Endometrial microvascular endothelial cells (primary cell): ENCODE measurements around the gene NTF3. TPM values are rescaled to one million over a fixed set of nuclear protein-coding genes. Genes with fewer than 3 reads are reported as not detected.

Experiments used
- in situ Hi-C: cut with HindIII; loops from 2 replicates; pipeline ENCODE4 v1.10.0; 2017; ENCODE audit warnings: low sequenced_read_pairs, low pct_unique_long_range_greater_than_20kb; ENCODE audit errors: inconsistent ontology term
- total RNA-seq: library from RNA; depleted of rRNA; stranded (reverse); fragments of >200 nt; gene quantifications from one replicate; pipeline ENCODE4 v1.2.3, GENCODE V29; 2015; ENCODE audit errors: inconsistent ontology term

Gene NTF3
- total RNA-seq, 1 donor from 2014 or later = not detected

DNA sequence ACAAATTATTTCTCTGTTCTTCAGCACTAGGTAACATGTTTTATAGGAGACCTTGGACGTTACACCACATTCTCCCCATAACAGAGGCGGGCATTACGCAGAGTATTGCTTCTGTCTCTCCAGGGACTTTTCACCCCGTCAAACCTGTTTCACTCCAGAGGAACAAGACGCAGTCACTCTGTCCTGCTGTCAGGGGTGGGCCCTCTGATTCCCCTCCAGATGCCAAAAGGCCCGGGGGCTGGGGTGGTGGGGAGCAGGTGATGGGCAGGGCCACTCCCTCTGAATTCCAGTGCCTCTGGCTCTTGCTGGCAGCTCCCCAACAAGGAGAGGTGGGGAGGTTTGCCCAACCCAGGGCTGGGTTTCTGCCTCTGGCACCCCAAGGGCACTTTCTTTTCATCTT is 71.9 kb downstream of the NTF3 start:
- in situ Hi-C loops = no loop called here

DNA sequence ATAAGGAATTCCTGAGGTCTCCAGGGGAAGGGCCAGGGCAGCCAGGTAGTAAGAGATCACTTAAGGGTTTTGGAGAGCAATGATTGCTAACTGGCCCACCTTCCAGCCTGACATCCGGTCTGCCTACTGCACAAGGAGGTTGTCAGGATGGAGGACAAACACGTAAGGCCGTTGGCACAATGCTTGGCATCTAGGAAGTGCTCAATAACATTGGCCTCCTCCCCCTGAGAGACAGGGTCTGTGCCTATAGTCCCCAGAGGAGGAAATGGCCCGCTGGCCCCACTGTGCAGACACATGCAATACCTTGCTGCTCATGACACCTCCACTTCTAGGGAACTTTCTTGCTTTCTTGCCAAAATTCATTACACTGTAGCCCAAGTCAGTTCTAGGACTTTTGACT is 73.2 kb downstream of the NTF3 start:
- in situ Hi-C loops = no loop called here

DNA sequence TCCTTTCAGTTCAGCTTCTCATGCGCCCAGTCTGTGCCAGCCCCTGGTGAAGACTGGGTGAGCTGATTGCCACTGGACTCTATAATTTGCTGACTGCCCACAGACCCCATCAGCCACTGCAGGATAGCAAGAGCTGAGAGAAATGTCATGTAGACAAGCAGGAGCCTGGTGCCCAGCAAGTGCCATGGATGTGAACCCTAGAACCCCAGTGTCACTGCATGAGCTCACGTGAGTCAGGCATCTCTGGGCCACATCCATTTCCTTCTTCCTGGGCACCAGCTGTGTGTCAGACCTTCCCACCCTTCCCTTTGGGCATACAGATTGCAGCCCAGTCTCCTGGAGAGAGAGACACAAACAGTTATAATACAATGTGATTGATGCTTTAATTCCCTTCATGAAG is 73.8 kb downstream of the NTF3 start:
- in situ Hi-C loops = no loop called here

DNA sequence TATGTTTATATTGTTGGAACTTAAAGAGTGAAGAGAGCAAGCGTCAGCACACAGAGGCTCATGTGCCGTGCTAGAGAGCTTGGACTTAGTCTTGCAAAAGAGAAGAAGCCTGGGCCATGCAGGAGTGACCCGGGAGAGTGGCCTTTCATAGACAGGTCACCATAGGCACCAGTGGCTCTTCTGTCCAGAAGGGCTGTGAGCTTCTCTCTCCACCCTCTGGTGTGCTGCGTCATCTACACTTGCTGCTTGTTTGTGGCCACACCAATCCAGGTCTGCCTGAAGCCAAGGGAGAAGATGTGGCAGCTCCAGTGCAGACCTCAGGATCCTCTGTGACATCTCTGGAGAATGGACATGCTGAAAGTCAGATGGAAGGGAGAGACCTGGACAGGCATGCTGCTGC is 74.4 kb downstream of the NTF3 start:
- in situ Hi-C loops = no loop called here

DNA sequence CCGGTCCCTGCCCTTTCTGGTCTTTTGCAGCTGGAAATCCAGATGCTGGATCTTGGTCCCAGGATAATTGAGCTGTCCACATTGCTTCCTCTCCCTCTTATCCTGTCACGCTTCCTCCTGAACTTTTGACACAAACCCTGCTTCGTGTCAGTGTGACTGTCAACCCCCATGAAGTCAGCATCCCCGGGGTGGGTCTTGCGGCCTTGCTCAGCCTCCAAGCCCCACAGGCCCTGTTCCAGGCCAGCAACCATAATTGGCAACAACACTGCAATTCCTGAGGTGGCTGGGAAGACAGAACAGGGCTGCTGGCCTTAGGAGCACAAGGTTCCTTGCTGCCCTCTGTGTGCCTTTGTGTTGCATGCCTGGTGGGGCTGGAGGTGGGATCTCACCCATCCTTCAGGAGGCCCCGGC is 74.9 kb downstream of the NTF3 start:
- in situ Hi-C loops = no loop called here

DNA sequence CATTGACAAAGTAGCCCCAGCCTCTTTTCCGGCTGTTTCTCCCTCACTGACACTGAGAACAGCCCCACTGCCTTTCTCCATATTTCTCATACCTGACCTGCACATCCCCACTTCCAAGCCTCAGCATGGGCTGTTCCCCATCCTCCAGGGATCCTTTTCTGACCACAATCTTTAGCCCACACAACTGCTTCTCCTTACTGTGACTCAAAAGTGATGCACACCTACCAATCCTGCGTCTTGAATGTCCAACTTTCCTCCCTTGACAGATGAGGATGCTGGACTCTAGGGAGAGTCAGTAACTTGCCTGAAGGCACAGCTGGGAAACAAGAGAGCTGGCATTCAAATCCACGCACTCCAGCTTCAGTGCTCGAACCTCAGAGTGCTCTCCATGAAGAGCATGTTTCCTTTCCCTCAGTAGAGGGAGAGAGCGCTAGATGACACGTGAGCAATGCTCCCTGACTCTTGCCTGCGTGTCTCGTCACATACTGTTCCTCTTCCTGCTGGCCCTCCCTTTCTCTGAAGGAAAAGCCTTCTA is 75.6 kb downstream of the NTF3 start:
- in situ Hi-C loops = no loop called here

DNA sequence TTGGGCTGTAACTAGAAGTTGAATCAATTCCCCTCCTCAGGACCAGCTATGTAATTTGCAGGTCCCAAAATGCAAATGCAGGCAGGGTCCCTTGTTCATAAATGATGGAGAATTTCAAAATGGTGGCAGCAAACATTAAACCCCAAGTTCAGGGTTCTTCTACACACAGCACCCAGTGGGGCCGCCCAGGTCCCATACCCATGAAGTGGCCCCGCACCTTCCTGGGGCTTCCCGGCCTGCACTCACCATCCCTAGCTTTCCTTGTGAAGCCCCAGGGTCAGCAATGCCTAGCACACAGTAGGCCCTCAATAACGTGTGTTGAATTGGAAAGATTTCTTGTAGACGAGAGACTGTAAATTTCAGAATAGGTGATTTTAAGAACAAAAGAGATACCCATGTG is 76.0 kb downstream of the NTF3 start:
- in situ Hi-C loops = no loop called here

DNA sequence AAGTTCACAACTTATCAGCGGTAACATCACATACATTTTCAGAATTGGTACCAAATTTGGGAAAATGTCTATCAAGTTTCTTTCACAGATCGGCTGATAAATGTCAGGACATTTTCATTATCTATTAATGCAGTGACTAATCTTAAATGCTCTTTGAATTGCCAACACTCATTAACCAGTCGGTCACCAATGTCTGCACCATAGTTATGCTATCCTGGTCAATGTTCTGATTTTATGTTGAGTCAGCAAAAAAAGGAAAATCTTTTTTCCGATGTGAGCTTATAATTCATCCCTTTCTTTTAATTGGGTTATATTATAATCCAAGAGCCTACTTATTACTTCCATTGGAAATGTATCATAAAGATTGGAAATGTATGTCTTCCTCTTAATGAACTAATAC is 77.2 kb downstream of the NTF3 start:
- in situ Hi-C loops = no loop called here

DNA sequence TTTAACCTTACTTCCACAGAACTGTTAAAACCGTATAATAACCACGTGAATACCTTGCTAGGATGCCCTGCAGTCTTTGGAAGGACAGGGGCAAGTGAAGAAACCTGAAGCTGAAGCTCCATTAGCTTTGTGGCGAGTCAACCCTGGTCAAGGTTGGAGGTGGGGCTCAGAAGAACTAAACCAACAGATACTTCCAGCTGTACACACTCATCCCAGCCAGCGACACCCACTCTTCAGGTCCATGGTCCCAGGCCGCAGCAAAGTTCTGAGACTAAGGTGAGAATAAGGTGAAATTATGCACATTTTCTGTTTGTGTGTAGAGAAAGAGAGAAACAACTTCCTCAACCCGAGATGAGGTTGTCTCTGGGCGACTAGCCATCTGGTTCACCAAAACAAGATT is 77.6 kb downstream of the NTF3 start:
- in situ Hi-C loops = no loop called here

DNA sequence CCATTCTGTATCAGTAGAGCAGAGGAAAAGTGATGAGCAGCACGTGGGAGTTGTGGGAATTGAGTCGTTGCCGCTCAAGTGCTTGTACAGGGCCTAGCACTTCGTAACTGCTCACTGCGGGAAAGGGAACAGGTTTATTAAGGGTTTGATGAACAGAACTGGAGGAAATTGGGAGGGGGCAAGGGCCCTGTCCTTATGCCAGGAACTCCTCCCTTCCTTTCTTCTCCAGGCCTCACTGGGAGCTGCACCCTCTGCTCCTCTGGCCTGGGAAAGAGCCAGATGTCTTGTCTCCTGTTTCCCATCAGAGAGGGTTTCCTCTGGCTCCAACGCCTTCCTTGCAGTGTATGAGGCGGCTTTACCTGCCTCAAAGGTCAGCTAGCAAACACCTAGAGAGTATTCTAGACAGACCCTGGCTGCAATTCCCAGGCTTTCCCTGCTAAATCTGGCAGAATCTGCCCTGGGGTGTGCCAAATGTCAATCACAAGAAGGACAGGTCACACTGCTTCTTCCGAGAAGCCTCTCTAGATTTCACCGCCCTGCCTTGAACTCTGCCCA is 78.4 kb downstream of the NTF3 start:
- in situ Hi-C loops = no loop called here

DNA sequence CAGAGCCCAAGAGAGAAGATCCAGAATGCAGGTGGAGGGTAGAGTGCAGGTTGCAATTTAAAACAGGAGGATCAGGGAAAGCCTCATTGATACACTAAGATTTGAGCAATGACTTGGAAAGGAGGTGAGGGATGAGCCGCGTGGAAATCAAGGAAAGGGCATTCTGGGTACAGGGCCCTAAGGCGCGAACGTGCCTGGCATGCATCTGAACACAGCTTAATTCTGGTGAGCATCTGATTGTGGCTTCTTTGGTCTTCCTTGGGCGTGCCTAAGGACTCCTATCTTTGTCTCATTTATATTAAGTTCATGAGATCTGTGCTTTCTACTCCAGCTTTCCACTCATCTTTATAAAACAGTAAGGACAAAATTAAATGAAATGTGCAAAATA is 79.3 kb downstream of the NTF3 start:
- in situ Hi-C loops = no loop called here

DNA sequence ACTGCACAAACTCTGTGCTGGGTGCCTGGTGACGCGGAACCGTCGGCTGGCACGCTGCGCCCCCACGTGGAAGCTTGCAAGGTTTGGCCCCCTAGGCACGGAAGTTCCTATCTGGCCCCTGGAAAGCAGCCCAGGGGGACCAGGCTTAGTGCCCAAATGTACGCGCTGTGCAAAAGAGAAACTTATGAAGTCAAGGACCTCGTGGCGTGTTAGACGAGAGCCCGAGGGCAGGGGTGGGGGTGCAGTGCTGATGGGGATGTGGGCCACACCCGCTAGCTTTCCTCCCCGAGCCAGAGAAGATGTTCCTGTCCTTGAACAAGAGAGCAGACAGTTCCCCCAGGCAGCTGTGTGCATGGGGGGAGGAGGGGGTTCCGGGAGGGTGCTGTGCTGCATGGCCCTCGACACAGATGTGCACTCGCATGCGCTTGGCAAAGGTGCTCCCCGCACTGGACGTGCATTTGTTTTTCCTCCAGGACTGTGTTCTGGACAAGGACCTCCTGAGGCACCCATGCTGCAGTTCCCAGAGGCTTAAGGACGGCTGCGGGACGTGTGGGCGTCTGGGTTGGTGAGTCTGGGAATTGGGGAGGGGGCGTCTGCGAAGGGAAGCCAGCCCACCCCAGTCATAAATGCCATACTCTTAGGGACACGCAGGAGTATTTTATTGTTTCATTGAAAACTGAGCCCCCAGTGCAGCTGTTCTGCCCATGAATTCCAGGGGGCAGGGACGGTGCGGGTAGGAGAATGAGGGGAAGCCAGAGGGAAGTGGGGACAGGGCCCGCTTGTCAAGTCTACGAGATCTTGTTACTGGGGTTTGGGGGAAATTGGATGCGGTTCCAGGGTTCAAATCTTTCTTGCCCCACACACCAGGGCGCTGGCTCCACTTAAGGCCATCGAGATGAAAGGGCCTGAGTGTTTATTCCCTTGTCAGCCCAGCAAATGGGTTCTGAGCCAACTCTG is 80.0 kb downstream of the NTF3 start:
- in situ Hi-C loops = no loop called here

DNA sequence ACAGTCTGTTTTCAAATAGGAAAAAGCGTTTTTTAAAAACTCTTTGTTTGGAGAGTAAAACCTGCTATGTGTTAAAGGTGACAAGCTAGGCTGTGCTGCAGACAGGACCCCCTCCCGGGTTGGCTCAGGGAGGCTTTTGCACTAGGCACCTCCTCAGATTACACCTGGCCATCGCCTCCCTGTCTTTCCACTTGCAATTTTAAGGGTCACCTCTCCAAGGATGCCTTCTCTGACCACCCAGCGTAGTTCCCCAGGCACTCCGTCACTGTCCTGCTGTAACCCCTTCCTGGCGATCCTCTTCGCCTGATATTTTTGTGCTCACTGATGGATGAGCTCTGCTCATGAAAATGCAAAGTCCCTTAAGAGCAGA is 80.7 kb downstream of the NTF3 start:
- in situ Hi-C loops = no loop called here

DNA sequence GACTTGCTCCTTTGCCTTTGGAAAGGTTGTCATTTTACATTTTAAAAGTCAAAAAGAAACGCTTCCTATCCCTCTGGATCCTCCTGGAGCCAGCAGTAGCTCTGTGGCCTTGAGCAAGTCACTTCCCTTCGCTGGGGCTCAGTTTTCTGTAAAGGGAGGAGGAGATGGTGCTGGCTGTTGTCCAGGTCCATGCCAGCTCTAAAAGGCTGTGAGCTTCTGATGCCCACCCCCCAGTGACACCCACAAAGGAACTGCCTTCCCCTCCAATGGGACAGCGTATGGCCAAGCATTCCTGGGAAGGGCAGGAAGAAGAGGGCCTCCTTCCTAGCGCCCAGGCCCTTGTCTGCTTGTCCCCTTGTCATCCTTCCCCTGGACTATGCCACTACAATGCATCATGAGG is 81.5 kb downstream of the NTF3 start:
- in situ Hi-C loops = no loop called here

DNA sequence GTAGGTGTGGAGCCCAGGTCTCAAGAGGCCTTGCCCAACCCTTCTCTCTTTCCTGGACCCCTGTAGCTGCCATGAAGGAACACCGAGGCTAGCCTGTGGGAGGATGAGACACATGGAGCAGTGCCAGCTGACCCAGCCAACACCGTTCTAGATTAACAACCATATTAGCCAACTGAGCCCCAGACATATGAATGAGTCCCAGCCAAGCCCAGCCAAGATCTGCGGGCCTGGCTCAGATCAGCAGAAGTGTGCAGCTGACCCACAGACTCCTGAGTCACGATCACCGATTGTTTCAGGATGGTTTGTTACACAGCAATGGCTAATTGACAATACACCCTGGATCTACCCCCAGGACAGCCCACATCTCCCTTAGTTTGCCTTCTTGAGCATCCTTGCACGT is 82.1 kb downstream of the NTF3 start:
- in situ Hi-C loops = no loop called here

DNA sequence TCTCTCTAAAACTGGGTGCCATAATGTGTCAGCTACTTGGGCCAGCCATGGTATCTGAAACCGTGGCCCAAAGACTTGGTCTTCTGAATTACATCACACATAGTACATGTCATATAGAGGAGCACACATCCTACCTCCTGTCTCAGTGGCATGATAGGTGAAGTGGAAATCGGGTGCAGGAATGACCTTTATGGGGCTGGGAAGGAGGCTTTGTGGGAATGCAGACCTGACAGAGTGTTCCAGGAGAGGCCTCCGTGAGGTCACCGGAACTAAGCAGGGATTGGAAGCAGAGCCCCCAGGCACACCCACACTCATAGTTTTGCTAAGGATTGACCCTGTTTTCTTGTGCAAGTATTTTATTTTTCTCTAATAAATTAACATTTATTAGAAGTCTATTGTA is 82.6 kb downstream of the NTF3 start:
- in situ Hi-C loops = no loop called here

DNA sequence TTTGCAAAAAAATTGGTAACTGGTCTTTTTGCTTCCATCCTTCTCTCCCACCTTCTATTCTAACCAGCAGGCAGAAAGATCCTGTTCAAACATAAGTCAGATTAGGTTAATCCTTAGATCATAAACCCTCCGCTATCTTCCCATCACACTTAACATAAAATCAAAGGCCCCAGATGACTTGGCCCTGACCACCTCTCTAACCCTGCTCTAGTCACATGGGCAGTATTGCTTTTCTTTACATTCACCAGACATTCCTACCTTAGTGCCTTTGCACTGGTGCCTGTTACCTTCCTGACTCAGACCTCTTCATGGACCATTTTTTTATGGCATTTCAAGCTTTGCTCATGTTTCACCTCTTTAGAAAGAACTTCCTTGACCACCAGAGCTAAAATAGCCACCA is 83.5 kb downstream of the NTF3 start:
- in situ Hi-C loops = no loop called here

DNA sequence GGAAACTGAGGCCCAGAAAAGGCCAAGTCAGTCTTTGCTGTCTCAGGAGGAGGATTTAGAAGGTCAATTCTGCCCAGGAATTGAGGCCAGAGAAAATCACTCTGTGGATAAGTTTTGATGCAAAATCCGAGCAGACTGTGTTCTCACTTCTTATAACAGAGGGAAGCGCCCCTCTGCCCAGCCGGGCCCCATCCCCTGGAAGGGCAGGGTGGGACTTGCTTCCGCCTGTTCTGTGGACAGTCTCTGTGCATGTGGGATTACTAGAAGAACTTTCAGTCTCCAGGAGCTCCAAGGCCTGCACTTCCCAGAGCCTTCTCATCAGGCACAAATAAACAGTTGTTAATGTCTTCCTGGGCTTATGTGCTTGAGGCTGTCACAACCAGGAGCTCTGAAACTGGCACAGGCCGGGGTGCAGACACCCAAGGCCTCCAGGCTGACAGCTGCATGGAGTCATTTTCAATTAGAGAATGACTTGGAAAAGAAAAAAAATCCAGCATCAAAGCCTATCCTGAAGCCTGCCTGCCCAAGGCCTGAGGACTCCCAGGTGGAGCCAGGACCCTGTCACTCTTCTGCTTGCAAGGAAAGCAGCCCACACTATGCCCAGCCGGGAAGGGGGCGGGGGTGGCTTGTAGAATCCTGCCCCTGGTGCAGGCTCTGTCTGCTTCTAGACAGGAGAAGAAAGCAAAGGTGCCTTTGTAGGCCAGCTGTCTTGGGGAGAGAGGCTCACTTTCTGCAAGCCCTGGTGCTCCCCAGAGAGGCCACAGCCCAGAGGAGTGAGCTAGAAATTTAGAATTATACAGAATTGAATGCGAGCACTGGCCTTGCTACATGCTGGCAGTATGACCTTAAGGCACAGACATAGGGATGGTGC is 84.7 kb downstream of the NTF3 start:
- in situ Hi-C loops = no loop called here

DNA sequence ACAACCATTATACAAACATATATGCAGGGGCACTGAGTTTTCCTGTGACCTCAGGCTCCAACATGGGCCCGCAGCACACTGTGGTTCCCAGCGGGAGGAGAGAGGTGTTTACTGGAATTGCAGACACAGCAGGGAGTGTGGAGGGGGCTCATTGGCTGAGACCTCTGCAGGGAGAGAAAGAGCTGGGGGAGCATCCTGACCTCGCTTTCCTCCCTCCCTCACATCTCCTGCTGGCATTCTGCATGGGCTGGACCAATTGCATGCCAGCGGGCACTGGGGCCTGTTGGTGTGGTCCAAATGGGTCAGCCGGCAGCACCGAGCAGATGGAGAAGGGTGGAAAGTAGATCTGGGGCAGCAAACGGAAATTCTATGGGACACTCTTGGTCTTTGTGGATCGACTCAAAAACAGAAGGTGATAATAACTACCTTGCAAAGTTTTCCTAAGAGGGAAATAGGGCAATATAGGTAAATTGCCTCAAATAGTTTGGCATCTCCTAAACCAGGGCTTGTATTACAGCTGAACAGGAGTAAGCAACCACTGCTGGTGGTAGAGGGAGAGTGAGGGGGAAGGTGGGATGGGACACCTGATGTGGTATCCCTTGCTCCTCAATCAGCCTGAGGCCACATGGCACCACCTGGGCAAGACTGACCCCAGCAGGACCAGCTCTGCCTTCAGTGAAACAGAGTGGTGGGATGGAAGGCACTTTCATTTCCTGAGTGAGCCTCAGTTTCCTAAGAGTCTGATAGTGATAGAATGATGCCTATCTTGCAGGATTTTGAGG is 86.9 kb downstream of the NTF3 start:
- in situ Hi-C loops = no loop called here
